ENCODE results near the gene DGKI.

The DGKI gene

GRCh38 chr7:137434946-137435345, 411.8 kb downstream of the DGKI start:
- no peaks in the 10 kb centered on the region for H3K27me3 ChIP-seq (ENCODE audit: insufficient read depth, insufficient read length)
- no peak for TF ChIP-seq SUZ12 (IDR thresholded peaks at IDR 0.05; ENCODE audit: extremely low read depth, insufficient read depth, insufficient read length)
- no peak for TF ChIP-seq ZNF274 (IDR thresholded peaks at IDR 0.05; ENCODE audit: low read depth, low read length)
- TF ChIP-seq YY1 (IDR thresholded peaks at IDR 0.05; ENCODE audit: insufficient read depth, insufficient read length): no peak
- H3K4me3 ChIP-seq (ENCODE audit: insufficient read length, low read depth): no peak overlapping the region
- H3K36me3 ChIP-seq (ENCODE audit: insufficient read depth, insufficient read length, low read length): no peaks in the 10 kb centered on the region
- no peaks in the 10 kb centered on the region for H3K4me1 ChIP-seq (ENCODE audit: insufficient read depth, insufficient read length)
- no peak overlapping the region for H3K9ac ChIP-seq (ENCODE audit: insufficient read length, low read depth)
- DNase-seq (ENCODE audit: low read depth, low spot score): no peak
- no peaks in the 10 kb centered on the region for H3K9me3 ChIP-seq (ENCODE audit: insufficient read depth, low read length)

- Histone ChIP-seq H3K36me3 (ENCODE audit: insufficient read depth, insufficient read length, low read length) (no peaks in the 10 kb centered on the region), H3K9ac (ENCODE audit: insufficient read length, low read depth) (no peak overlapping the region), H3K27me3 (ENCODE audit: insufficient read depth, insufficient read length) (no peaks in the 10 kb centered on the region), H3K4me3 (ENCODE audit: insufficient read length, low read depth) (no peak overlapping the region), H3K4me1 (ENCODE audit: insufficient read depth, insufficient read length) (no peaks in the 10 kb centered on the region), H3K9me3 (ENCODE audit: insufficient read depth, low read length) (no peaks in the 10 kb centered on the region)
- DNase-seq (ENCODE audit: low read depth, low spot score): no peak
- TF ChIP-seq SUZ12 (IDR thresholded peaks at IDR 0.05; ENCODE audit: extremely low read depth, insufficient read depth, insufficient read length) (no peak), ZNF274 (IDR thresholded peaks at IDR 0.05; ENCODE audit: low read depth, low read length) (no peak), YY1 (IDR thresholded peaks at IDR 0.05; ENCODE audit: insufficient read depth, insufficient read length) (no peak)
These were observed 412.2 kb downstream of the DGKI start for GRCh38 chr7:137434530-137434929.

- TF ChIP-seq YY1 (IDR thresholded peaks at IDR 0.05; ENCODE audit: insufficient read depth, insufficient read length) (no peak), ZNF274 (IDR thresholded peaks at IDR 0.05; ENCODE audit: low read depth, low read length) (no peak), SUZ12 (IDR thresholded peaks at IDR 0.05; ENCODE audit: extremely low read depth, insufficient read depth, insufficient read length) (no peak)
- no peaks in the 10 kb centered on the region for H3K9me3 ChIP-seq (ENCODE audit: insufficient read depth, low read length)
- no peaks in the 10 kb centered on the region for H3K27me3 ChIP-seq (ENCODE audit: insufficient read depth, insufficient read length)
- no peaks in the 10 kb centered on the region for H3K4me1 ChIP-seq (ENCODE audit: insufficient read depth, insufficient read length)
- H3K36me3 ChIP-seq (ENCODE audit: insufficient read depth, insufficient read length, low read length): no peaks in the 10 kb centered on the region
- no peak overlapping the region for H3K9ac ChIP-seq (ENCODE audit: insufficient read length, low read depth)
- H3K4me3 ChIP-seq (ENCODE audit: insufficient read length, low read depth): no peak overlapping the region
- DNase-seq (ENCODE audit: low read depth, low spot score): no peak
These were observed 423.5 kb downstream of the DGKI start for GRCh38 chr7:137423321-137423720.

- no peaks in the 10 kb centered on the region for H3K36me3 ChIP-seq (ENCODE audit: insufficient read depth, insufficient read length, low read length)
- DNase-seq (ENCODE audit: low read depth, low spot score): no peak
- H3K9ac ChIP-seq (ENCODE audit: insufficient read length, low read depth): no peak overlapping the region
- TF ChIP-seq ZNF274 (IDR thresholded peaks at IDR 0.05; ENCODE audit: low read depth, low read length): no peak
- no peak for TF ChIP-seq YY1 (IDR thresholded peaks at IDR 0.05; ENCODE audit: insufficient read depth, insufficient read length)
- TF ChIP-seq SUZ12 (IDR thresholded peaks at IDR 0.05; ENCODE audit: extremely low read depth, insufficient read depth, insufficient read length): no peak
- no peaks in the 10 kb centered on the region for H3K4me1 ChIP-seq (ENCODE audit: insufficient read depth, insufficient read length)
- no peak overlapping the region for H3K4me3 ChIP-seq (ENCODE audit: insufficient read length, low read depth)
- no peaks in the 10 kb centered on the region for H3K9me3 ChIP-seq (ENCODE audit: insufficient read depth, low read length)
- no peaks in the 10 kb centered on the region for H3K27me3 ChIP-seq (ENCODE audit: insufficient read depth, insufficient read length)
These were observed 425.4 kb downstream of the DGKI start for GRCh38 chr7:137421366-137421765.

GRCh38 chr7:137418841-137419240, 427.9 kb downstream of the DGKI start:
- DNase-seq (ENCODE audit: low read depth, low spot score): no peak
- H3K4me3 ChIP-seq (ENCODE audit: insufficient read length, low read depth): no peak overlapping the region
- no peaks in the 10 kb centered on the region for H3K27me3 ChIP-seq (ENCODE audit: insufficient read depth, insufficient read length)
- H3K36me3 ChIP-seq (ENCODE audit: insufficient read depth, insufficient read length, low read length): no peaks in the 10 kb centered on the region
- no peak for TF ChIP-seq YY1 (IDR thresholded peaks at IDR 0.05; ENCODE audit: insufficient read depth, insufficient read length)
- TF ChIP-seq SUZ12 (IDR thresholded peaks at IDR 0.05; ENCODE audit: extremely low read depth, insufficient read depth, insufficient read length): no peak
- no peak for TF ChIP-seq ZNF274 (IDR thresholded peaks at IDR 0.05; ENCODE audit: low read depth, low read length)
- H3K9me3 ChIP-seq (ENCODE audit: insufficient read depth, low read length): no peaks in the 10 kb centered on the region
- no peaks in the 10 kb centered on the region for H3K4me1 ChIP-seq (ENCODE audit: insufficient read depth, insufficient read length)
- H3K9ac ChIP-seq (ENCODE audit: insufficient read length, low read depth): no peak overlapping the region

GRCh38 chr7:137417464-137417863, 429.3 kb downstream of the DGKI start:
- TF ChIP-seq YY1 (IDR thresholded peaks at IDR 0.05; ENCODE audit: insufficient read depth, insufficient read length) (no peak), SUZ12 (IDR thresholded peaks at IDR 0.05; ENCODE audit: extremely low read depth, insufficient read depth, insufficient read length) (no peak), ZNF274 (IDR thresholded peaks at IDR 0.05; ENCODE audit: low read depth, low read length) (no peak)
- no peak overlapping the region for H3K9ac ChIP-seq (ENCODE audit: insufficient read length, low read depth)
- H3K4me1 ChIP-seq (ENCODE audit: insufficient read depth, insufficient read length): no peaks in the 10 kb centered on the region
- no peak for DNase-seq (ENCODE audit: low read depth, low spot score)
- H3K4me3 ChIP-seq (ENCODE audit: insufficient read length, low read depth): no peak overlapping the region
- H3K36me3 ChIP-seq (ENCODE audit: insufficient read depth, insufficient read length, low read length): no peaks in the 10 kb centered on the region
- no peaks in the 10 kb centered on the region for H3K27me3 ChIP-seq (ENCODE audit: insufficient read depth, insufficient read length)
- H3K9me3 ChIP-seq (ENCODE audit: insufficient read depth, low read length): no peaks in the 10 kb centered on the region

GRCh38 chr7:137413901-137414300, 432.9 kb downstream of the DGKI start:
- no peaks in the 10 kb centered on the region for H3K36me3 ChIP-seq (ENCODE audit: insufficient read depth, insufficient read length, low read length)
- no peak for DNase-seq (ENCODE audit: low read depth, low spot score)
- H3K27me3 ChIP-seq (ENCODE audit: insufficient read depth, insufficient read length): no peaks in the 10 kb centered on the region
- TF ChIP-seq YY1 (IDR thresholded peaks at IDR 0.05; ENCODE audit: insufficient read depth, insufficient read length) (no peak), SUZ12 (IDR thresholded peaks at IDR 0.05; ENCODE audit: extremely low read depth, insufficient read depth, insufficient read length) (no peak)
- H3K4me3 ChIP-seq (ENCODE audit: insufficient read length, low read depth): no peak overlapping the region
- H3K9me3 ChIP-seq (ENCODE audit: insufficient read depth, low read length): no peaks in the 10 kb centered on the region
- H3K4me1 ChIP-seq (ENCODE audit: insufficient read depth, insufficient read length): no peaks in the 10 kb centered on the region
- no peak overlapping the region for H3K9ac ChIP-seq (ENCODE audit: insufficient read length, low read depth)

- H3K4me1 ChIP-seq (ENCODE audit: insufficient read depth, insufficient read length): no peaks in the 10 kb centered on the region
- H3K27me3 ChIP-seq (ENCODE audit: insufficient read depth, insufficient read length): no peaks in the 10 kb centered on the region
- H3K9ac ChIP-seq (ENCODE audit: insufficient read length, low read depth): no peak overlapping the region
- DNase-seq (ENCODE audit: low read depth, low spot score): no peak
- no peaks in the 10 kb centered on the region for H3K9me3 ChIP-seq (ENCODE audit: insufficient read depth, low read length)
- no peaks in the 10 kb centered on the region for H3K36me3 ChIP-seq (ENCODE audit: insufficient read depth, insufficient read length, low read length)
- no peak overlapping the region for H3K4me3 ChIP-seq (ENCODE audit: insufficient read length, low read depth)
- no peak for TF ChIP-seq ZNF274 (IDR thresholded peaks at IDR 0.05; ENCODE audit: low read depth, low read length)
- TF ChIP-seq YY1 (IDR thresholded peaks at IDR 0.05; ENCODE audit: insufficient read depth, insufficient read length): no peak
- TF ChIP-seq SUZ12 (IDR thresholded peaks at IDR 0.05; ENCODE audit: extremely low read depth, insufficient read depth, insufficient read length): no peak
These were observed 435.3 kb downstream of the DGKI start for GRCh38 chr7:137411446-137411845.

Measured in NT2/D1 (cell line).